Esophagus muscularis mucosa (tissue), 4 donors: Measurements from ENCODE around the gene CLEC19A. TPM values are rescaled to one million over a fixed set of nuclear protein-coding genes. Genes with fewer than 3 reads are reported as not detected.

Source experiments
- DNase-seq: peaks from one replicate; pipeline ENCODE4 v3.0.0-alpha.2; 2017; ENCODE audit errors: extremely low spot score
- H3K27ac ChIP-seq, 4 donors: fragments of 200-600 bp; sonication (generic); replicated peaks in 1 of 4; 1 replicate in 3 of 4; 2 replicates in 1 of 4; pipeline ENCODE4 v1.5.1; 2016 to 2019; ENCODE audit warnings: mild to moderate bottlenecking in 1 of 4
- H3K27me3 ChIP-seq, 4 donors: fragments of 200-600 bp; sonication (generic); one replicate each; pipeline versions ENCODE4 v1.5.1 to v1.6.0; 2016 to 2019
- H3K36me3 ChIP-seq, 4 donors: fragments of 200-600 bp; sonication (generic); one replicate each; pipeline ENCODE4 v1.5.1; 2016 to 2019
- H3K4me1 ChIP-seq, 4 donors: fragments of 200-600 bp; sonication (generic); one replicate each; pipeline ENCODE4 v1.5.1; 2016 to 2019
- H3K4me3 ChIP-seq, 4 donors: fragments of 200-600 bp; sonication (generic); 1 replicate in 2 of 4; 2 replicates in 2 of 4; pipeline ENCODE4 v1.5.1; 2016 to 2019; ENCODE audit warnings: mild to moderate bottlenecking in 4 of 4, moderate library complexity in 1 of 4
- H3K9me3 ChIP-seq, 4 donors: fragments of 200-600 bp; sonication (generic); 1 replicate in 3 of 4; 2 replicates in 1 of 4; pipeline ENCODE4 v1.5.1; 2016 to 2019
- EP300 ChIP-seq: sonication (generic); formaldehyde crosslinking; IDR thresholded peaks from one replicate; pipeline ENCODE4 v1.6.1; 2017; ENCODE audit warnings: antibody characterized with exemption
- POLR2A ChIP-seq: fragments of 450-650 bp; IDR thresholded peaks from one replicate; pipeline ENCODE4 v1.6.1; 2017; ENCODE audit warnings: antibody characterized with exemption, moderate library complexity, mild to moderate bottlenecking, low read depth
- POLR2AphosphoS5 ChIP-seq, 2 donors: sonication (generic); formaldehyde crosslinking; IDR thresholded peaks; one replicate each; pipeline ENCODE4 v1.6.1; 2017; ENCODE audit warnings: antibody characterized with exemption in 2 of 2
- WGBS: methylation state at CpG from one replicate; pipeline ENCODE4 v1.1.5; 2018; 5-methylcytosine and 5-hydroxymethylcytosine counted together
- intact Hi-C: fragments of 100-400 bp; cut with DNase I; formaldehyde crosslinking; loops from one replicate; pipeline ENCODE4 v1.15.1; 2023
- total RNA-seq, 4 donors: library from RNA; depleted of rRNA; stranded (reverse); fragments of >200 nt; gene quantifications; one replicate each; pipeline versions ENCODE4 v1.1.0 to v1.2.1, GENCODE V29; 2016
- TF ChIP-seq, protein P1 (sequence below), 3 experiments: fragments of 200-600 bp in 2 of 3; fragments of 450-650 bp in 1 of 3; sonication (generic) in 2 of 3; IDR thresholded peaks; one replicate each; pipeline ENCODE4 v1.5.1; 2017 to 2019; ENCODE audit warnings: antibody characterized with exemption in 3 of 3, mild to moderate bottlenecking in 2 of 3, moderate library complexity in 1 of 3

CLEC19A gene
- total RNA-seq, 4 donors from 2014 or later, result not detected

DNA sequence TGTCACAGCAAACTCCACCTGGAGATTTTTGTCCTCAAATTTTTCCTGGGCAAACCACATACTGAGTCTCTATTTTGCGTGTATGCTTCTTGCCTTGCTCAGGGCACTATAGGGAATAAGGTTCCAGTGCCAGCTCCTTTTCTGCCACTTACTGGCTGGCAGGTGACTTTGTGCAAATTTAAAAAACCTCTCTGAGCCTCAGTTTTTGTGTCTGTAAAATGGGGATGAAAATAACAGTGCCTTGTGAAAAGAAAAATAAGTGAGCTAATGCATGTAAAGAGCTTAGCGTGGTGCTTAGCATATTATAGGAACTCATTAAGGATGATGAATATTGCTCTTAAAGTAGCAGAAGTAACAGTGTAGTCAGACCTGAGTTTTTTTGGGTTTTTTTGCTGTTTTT, 19.9 kb downstream of the CLEC19A start:
- no peaks in the 10 kb centered on the region for H3K9me3 ChIP-seq
- TF ChIP-seq, protein P1, sequence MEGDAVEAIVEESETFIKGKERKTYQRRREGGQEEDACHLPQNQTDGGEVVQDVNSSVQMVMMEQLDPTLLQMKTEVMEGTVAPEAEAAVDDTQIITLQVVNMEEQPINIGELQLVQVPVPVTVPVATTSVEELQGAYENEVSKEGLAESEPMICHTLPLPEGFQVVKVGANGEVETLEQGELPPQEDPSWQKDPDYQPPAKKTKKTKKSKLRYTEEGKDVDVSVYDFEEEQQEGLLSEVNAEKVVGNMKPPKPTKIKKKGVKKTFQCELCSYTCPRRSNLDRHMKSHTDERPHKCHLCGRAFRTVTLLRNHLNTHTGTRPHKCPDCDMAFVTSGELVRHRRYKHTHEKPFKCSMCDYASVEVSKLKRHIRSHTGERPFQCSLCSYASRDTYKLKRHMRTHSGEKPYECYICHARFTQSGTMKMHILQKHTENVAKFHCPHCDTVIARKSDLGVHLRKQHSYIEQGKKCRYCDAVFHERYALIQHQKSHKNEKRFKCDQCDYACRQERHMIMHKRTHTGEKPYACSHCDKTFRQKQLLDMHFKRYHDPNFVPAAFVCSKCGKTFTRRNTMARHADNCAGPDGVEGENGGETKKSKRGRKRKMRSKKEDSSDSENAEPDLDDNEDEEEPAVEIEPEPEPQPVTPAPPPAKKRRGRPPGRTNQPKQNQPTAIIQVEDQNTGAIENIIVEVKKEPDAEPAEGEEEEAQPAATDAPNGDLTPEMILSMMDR (IDR thresholded peaks at IDR 0.05), result no peak
- intact Hi-C loops, result no loop called here
- 91% methylated on average over 2 of the region's 2 CpGs for WGBS
- H3K27ac ChIP-seq, result no peak overlapping the region
- H3K4me1 ChIP-seq, result no peaks in the 10 kb centered on the region
- no peaks in the 10 kb centered on the region for H3K36me3 ChIP-seq
- H3K4me3 ChIP-seq, result no peak overlapping the region
- H3K27me3 ChIP-seq, result peaks cover 0 to 7% (median 0%) of the 10 kb centered on the region in 4 donors
- no peak for DNase-seq

DNA sequence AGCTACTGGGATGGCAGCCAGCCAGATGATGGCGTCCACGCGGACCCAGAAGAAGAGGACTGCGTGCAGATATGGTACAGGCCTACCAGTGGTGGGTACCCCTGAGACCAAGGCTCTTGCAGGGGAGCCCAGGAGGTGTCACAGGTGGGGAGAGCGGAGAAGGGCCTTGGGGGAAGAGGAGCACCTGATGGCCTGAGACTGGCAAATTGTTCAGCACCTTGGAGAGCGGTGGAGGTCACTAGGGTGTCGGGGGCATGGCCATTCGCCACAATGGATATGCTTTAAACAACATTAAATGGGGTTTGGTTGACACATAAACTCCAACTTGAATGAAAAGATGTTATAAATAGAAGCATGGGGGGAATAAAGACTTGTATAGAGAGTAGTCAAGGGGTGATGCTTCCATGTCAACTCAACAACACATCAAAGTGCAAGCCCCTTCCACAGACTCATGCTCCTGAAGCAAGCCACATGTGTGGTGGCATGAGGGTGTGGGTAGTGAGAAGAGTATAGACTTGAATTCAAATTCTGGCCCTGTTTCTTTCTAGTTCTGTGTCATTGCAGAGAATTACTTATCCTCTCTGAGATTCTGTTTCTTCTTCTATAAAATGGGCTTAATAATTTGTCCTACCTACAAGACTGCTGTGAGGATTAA, 22.2 kb downstream of the CLEC19A start:
- DNase-seq, result no peak
- Histone ChIP-seq H3K27ac (no peak overlapping the region), H3K9me3 (no peaks in the 10 kb centered on the region), H3K27me3 (peaks cover 0 to 7% (median 0%) of the 10 kb centered on the region in 4 donors), H3K4me1 (no peaks in the 10 kb centered on the region), H3K4me3 (no peak overlapping the region), H3K36me3 (no peaks in the 10 kb centered on the region)
- intact Hi-C loops, result no loop called here
- no peak for TF ChIP-seq EP300
- TF ChIP-seq POLR2AphosphoS5 (IDR thresholded peaks at IDR 0.05), result no peak
- no peak for TF ChIP-seq POLR2A
- TF ChIP-seq, protein P1 (IDR thresholded peaks at IDR 0.05), result no peak
- 69% methylated on average over 8 of the region's 8 CpGs for WGBS

DNA sequence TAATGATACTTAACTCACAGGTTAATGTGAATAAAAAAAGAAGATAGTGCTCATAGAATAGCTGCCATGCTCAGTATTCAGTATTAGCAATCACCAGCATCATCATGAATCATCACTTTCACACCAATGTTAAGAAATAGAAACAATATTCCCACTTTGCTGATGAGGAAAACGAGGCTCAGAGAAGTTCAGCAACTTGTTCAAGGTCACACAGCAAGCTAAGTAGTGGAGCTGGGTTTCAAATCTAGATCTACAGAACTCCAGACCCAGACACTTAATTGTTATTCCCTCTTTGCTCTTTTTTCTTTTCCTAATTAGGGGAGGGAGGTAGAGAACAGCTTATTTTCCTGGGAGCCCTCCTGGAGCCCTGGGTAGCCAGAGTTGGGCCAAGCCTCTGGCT, 22.9 kb downstream of the CLEC19A start:
- no peaks in the 10 kb centered on the region for H3K4me1 ChIP-seq
- 75% methylated on average over 1 of the region's 1 CpG for WGBS
- H3K4me3 ChIP-seq, result no peak overlapping the region
- TF ChIP-seq POLR2AphosphoS5 (IDR thresholded peaks at IDR 0.05), result no peak
- TF ChIP-seq, protein P1 (IDR thresholded peaks at IDR 0.05), result no peak
- no peak for TF ChIP-seq EP300
- no peak for TF ChIP-seq POLR2A
- H3K27me3 ChIP-seq, result peaks cover 0 to 7% (median 0%) of the 10 kb centered on the region in 4 donors
- intact Hi-C loops, result no loop called here
- H3K27ac ChIP-seq, result no peak overlapping the region
- H3K9me3 ChIP-seq, result no peaks in the 10 kb centered on the region
- DNase-seq, result no peak
- no peaks in the 10 kb centered on the region for H3K36me3 ChIP-seq

DNA sequence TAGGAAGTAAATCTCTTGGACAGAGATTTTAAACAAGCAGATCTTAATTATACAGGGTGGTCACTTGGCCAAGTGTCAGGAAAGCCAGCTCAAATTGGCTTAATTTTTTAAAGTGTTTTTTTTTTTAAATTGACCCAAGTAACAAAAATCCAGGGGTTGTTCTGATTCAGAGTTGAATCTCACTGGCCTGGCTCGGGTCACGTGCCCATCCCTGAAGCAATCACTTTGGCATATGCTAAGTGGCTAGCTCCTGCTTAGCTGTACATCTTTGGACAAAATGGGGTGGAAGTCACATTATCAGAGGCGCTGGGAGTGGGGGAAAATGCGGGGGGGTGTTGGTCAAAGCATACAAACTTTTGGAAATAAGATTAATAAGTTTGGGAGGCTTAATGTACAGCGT, 23.6 kb downstream of the CLEC19A start:
- Histone ChIP-seq H3K27ac (no peak overlapping the region), H3K27me3 (peaks cover 0 to 7% (median 0%) of the 10 kb centered on the region in 4 donors), H3K4me3 (no peak overlapping the region), H3K9me3 (no peaks in the 10 kb centered on the region), H3K36me3 (no peaks in the 10 kb centered on the region), H3K4me1 (no peaks in the 10 kb centered on the region)
- intact Hi-C loops, result no loop called here
- TF ChIP-seq POLR2AphosphoS5 (IDR thresholded peaks at IDR 0.05) (no peak), EP300 (no peak), POLR2A (no peak)
- TF ChIP-seq, protein P1 (IDR thresholded peaks at IDR 0.05), result no peak
- no peak for DNase-seq
- 86% methylated on average over 5 of the region's 5 CpGs for WGBS
